ENCODE measurements around the gene OR8B8. TPM values are rescaled to one million over a fixed set of nuclear protein-coding genes. Genes with fewer than 3 reads are reported as not detected.

OR8B8 gene
- total and polyA plus RNA-seq, 7 donors: not detected

- no peak overlapping the region for H3K27ac ChIP-seq
- TF ChIP-seq, protein P1, sequence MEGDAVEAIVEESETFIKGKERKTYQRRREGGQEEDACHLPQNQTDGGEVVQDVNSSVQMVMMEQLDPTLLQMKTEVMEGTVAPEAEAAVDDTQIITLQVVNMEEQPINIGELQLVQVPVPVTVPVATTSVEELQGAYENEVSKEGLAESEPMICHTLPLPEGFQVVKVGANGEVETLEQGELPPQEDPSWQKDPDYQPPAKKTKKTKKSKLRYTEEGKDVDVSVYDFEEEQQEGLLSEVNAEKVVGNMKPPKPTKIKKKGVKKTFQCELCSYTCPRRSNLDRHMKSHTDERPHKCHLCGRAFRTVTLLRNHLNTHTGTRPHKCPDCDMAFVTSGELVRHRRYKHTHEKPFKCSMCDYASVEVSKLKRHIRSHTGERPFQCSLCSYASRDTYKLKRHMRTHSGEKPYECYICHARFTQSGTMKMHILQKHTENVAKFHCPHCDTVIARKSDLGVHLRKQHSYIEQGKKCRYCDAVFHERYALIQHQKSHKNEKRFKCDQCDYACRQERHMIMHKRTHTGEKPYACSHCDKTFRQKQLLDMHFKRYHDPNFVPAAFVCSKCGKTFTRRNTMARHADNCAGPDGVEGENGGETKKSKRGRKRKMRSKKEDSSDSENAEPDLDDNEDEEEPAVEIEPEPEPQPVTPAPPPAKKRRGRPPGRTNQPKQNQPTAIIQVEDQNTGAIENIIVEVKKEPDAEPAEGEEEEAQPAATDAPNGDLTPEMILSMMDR (IDR thresholded peaks at IDR 0.05): no peak
- H3K36me3 ChIP-seq (ENCODE audit: insufficient read depth in 1 of 2, low read depth in 1 of 2): no peaks in the 10 kb centered on the region
- H3K4me3 ChIP-seq: no peak overlapping the region
- WGBS, 3 donors: 66 to 72% (median 67%) methylated on average over 1 of the region's 1 CpG
- intact Hi-C loops (cut with DNase I): no loop called here
- H3K9me3 ChIP-seq: no peaks in the 10 kb centered on the region
- no peaks in the 10 kb centered on the region for H3K4me1 ChIP-seq
- DNase-seq (no peak), ATAC-seq (no peak)
- no peaks in the 10 kb centered on the region for H3K27me3 ChIP-seq (ENCODE audit: insufficient read depth in 3 of 3, low read length in 2 of 3)
Observed at GRCh38 chr11:124474079-124474478, 28.6 kb upstream of the OR8B8 start.

DNA sequence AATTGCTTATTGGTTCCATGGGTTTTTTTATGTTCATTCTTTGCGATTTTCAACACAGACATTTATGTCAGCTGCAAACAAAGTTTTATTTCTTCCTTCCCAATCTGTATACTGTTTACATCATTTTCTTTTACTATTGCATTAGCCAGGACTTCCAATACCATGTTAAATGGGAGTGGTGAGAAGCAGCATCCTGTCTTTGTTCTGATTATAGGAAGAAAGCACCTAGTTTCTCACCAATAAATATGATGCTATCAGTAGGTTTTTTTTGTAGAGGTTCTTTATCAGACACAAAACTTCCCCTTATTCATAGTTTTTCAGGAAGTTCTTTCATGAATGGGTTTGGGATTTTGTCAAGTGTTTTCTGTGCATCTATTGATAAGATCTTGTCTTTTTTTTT, 28.0 kb upstream of the OR8B8 start:
- Histone ChIP-seq H3K27ac (no peak overlapping the region), H3K36me3 (ENCODE audit: insufficient read depth in 1 of 2, low read depth in 1 of 2) (no peaks in the 10 kb centered on the region), H3K27me3 (ENCODE audit: insufficient read depth in 3 of 3, low read length in 2 of 3) (no peaks in the 10 kb centered on the region), H3K9me3 (no peaks in the 10 kb centered on the region), H3K4me1 (no peaks in the 10 kb centered on the region), H3K4me3 (no peak overlapping the region)
- TF ChIP-seq, protein P1 (IDR thresholded peaks at IDR 0.05): no peak
- no peak for ATAC-seq
- intact Hi-C loops (cut with DNase I): no loop called here
- 67 to 80% (median 74%) methylated on average over 1 of the region's 1 CpG for WGBS, 3 donors
- no peak for DNase-seq

DNA sequence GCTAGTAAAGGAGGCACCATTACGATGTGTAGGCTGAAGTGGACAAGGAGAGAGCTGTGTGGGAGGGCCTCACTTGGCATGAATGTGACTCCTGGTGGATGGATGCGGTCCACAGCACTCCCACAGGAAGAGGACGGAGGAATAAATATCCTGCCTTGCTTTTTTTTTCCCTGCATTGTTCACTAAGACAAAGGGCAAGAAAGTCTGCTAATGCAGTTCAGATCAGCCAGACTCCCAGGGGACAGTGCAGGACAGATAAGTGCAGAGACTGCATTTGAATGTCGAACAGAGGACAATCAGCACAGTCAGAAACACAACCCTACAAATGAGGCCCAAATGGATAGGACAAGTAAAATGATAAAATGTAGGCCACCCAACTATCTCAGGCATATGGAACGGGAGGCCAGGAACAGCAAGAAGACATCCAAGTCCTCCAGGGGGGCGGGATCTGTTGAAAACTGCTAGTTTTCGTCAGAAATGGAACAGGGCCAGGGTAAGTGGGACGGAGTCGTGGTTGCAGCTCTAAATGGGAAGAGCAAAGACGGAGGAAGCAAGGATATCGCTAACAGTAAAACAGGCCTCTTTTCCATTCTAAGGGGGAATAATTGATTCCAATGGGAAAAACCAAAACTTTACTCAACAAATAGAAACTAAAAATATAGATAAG, 25.2 kb upstream of the OR8B8 start:
- intact Hi-C loops (cut with DNase I): no loop called here
- H3K4me3 ChIP-seq: no peak overlapping the region
- H3K27ac ChIP-seq: no peak overlapping the region

DNA sequence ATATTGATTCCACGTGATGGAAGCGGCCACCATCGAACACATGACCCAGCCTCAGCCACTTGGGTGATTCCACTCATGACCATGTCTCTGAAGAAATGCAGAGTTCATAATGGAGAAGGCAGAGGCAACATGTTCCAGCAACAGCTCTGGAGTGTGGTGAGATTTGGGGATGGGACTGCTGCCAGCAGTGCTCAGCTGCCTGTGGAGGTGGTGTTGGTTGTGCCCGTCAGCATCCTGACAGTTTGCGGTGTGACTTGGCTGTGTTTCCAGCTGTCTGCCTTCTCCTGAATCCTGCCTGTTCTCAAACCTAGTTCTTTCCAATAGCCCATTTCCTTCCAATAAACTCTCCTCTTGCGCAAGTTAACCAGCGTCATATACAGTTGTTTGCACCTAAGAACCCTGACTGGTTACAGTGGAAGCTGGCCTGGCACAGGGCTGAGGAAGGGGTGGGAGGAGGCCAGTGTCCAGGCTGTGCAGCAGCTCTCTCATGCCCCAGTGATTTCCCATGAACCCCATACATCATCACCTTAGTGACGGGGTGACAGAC, 22.0 kb upstream of the OR8B8 start:
- intact Hi-C loops (cut with DNase I): no loop called here
- 50 to 62% (median 51%) methylated on average over 8 of the region's 8 CpGs for WGBS, 3 donors
- no peaks in the 10 kb centered on the region for H3K27me3 ChIP-seq (ENCODE audit: insufficient read depth in 3 of 3, low read length in 2 of 3)
- no peaks in the 10 kb centered on the region for H3K4me1 ChIP-seq
- TF ChIP-seq, protein P1 (IDR thresholded peaks at IDR 0.05): no peak
- H3K9me3 ChIP-seq: no peaks in the 10 kb centered on the region
- H3K27ac ChIP-seq: no peak overlapping the region
- no peak overlapping the region for H3K4me3 ChIP-seq
- no peak for ATAC-seq
- DNase-seq: no peak
- H3K36me3 ChIP-seq (ENCODE audit: insufficient read depth in 1 of 2, low read depth in 1 of 2): no peaks in the 10 kb centered on the region

More for the DNA sequence above, 25.2 kb upstream of the OR8B8 start:
- TF ChIP-seq, protein P1 (IDR thresholded peaks at IDR 0.05): no peak
- Histone ChIP-seq H3K9me3 (no peaks in the 10 kb centered on the region), H3K36me3 (ENCODE audit: insufficient read depth in 1 of 2, low read depth in 1 of 2) (no peaks in the 10 kb centered on the region), H3K4me1 (no peaks in the 10 kb centered on the region), H3K27me3 (ENCODE audit: insufficient read depth in 3 of 3, low read length in 2 of 3) (no peaks in the 10 kb centered on the region)
- WGBS, 3 donors: 43 to 55% (median 53%) methylated on average over 11 of the region's 11 CpGs
- ATAC-seq: no peak
- DNase-seq: no peak

- H3K9me3 ChIP-seq: no peaks in the 10 kb centered on the region
- H3K36me3 ChIP-seq (ENCODE audit: insufficient read depth in 1 of 2, low read depth in 1 of 2): no peaks in the 10 kb centered on the region
- H3K4me3 ChIP-seq: no peak overlapping the region
- no peak overlapping the region for H3K27ac ChIP-seq
- intact Hi-C loops (cut with DNase I): no loop called here
- WGBS, 3 donors: 73 to 85% (median 73%) methylated on average over 4 of the region's 4 CpGs
- ATAC-seq: no peak
- no peak for DNase-seq
- TF ChIP-seq, protein P1 (IDR thresholded peaks at IDR 0.05): no peak
- no peaks in the 10 kb centered on the region for H3K4me1 ChIP-seq
- H3K27me3 ChIP-seq (ENCODE audit: insufficient read depth in 3 of 3, low read length in 2 of 3): no peaks in the 10 kb centered on the region
Observed at GRCh38 chr11:124465368-124465767, 19.9 kb upstream of the OR8B8 start.

Data from psoas muscle (tissue), 8 donors.